K562 (cell line): ENCODE results near the gene C1orf56. TPM values are rescaled to one million over a fixed set of nuclear protein-coding genes. Genes with fewer than 3 reads are reported as not detected.

Experiments
- ATF6 ChIP-seq: sonication (generic); formaldehyde crosslinking; IDR thresholded peaks from 2 replicates; pipeline ENCODE4 v1.4.0; 2020; ENCODE audit warnings: mild to moderate bottlenecking, missing genetic modification reagents
- CXXC5 ChIP-seq: fragments of 250-450 bp; sonication (Bioruptor Pico); IDR thresholded peaks from 2 replicates; pipeline ENCODE4 v1.8.0; 2022; ENCODE audit warnings: inconsistent platforms, mild to moderate bottlenecking, moderate library complexity
- ELF1 ChIP-seq: fragments of 200-800 bp; sonication (Bioruptor generic); IDR thresholded peaks from 2 replicates; pipeline ENCODE4 v1.6.1; 2016; ENCODE audit warnings: missing genetic modification characterization, missing compliant biosample characterization
- EP400 ChIP-seq: fragments of 450-650 bp; IDR thresholded peaks from 2 replicates; pipeline ENCODE4 v1.6.1; 2017; ENCODE audit warnings: antibody characterized with exemption, mild to moderate bottlenecking, moderate library complexity
- FUS ChIP-seq: fragments of 200-400 bp; formaldehyde crosslinking; optimal IDR thresholded peaks from 2 replicates; pipeline ENCODE3; 2017; ENCODE audit warnings: low read depth, low read length
- MTA3 ChIP-seq: fragments of 450-650 bp; formaldehyde crosslinking; IDR thresholded peaks from 2 replicates; pipeline ENCODE4 v1.6.1; 2017; ENCODE audit warnings: mild to moderate bottlenecking, borderline replicate concordance
- NFE2 ChIP-seq: IDR thresholded peaks from 2 replicates; pipeline ENCODE4 v1.6.1; 2014; ENCODE audit warnings: antibody characterized with exemption, low read depth
- PATZ1 ChIP-seq: fragments of 250-450 bp; sonication (Bioruptor Pico); IDR thresholded peaks from 2 replicates; pipeline ENCODE4 v1.5.0; 2020; ENCODE audit warnings: mild to moderate bottlenecking, borderline replicate concordance
- PKNOX1 ChIP-seq: fragments of 450-650 bp; IDR thresholded peaks from 2 replicates; pipeline ENCODE4 v1.6.1; 2016
- SMARCA4 ChIP-seq: fragments of 450-650 bp; IDR thresholded peaks from 2 replicates; pipeline ENCODE4 v1.6.1; 2016
- SNIP1 ChIP-seq: fragments of 450-650 bp; IDR thresholded peaks from 2 replicates; pipeline ENCODE4 v1.7.1; 2017; ENCODE audit warnings: low read depth, mild to moderate bottlenecking
- TSHZ1 ChIP-seq: fragments of 250-450 bp; sonication (Bioruptor Pico); IDR thresholded peaks from 2 replicates; pipeline ENCODE4 v1.4.0; 2020; ENCODE audit warnings: mild to moderate bottlenecking, moderate library complexity
- polyA plus RNA-seq, 8 experiments: library from polyadenylated mRNA; depleted of rRNA in 4 of 8; stranded (reverse) in 5 of 8; unstranded in 3 of 8; fragments of >200 nt; fragmentation: Nextera tagmentation in 2 of 8; fragmentation: Illumina TruSeq in 1 of 8; extraction: Ambion mirVana in 2 of 8; extraction: Trizol in 1 of 8; gene quantifications; 2 replicates each; pipeline versions ENCODE4 v1.2.1 to v1.2.3, GENCODE V29; 2011 to 2014; ENCODE audit warnings: inconsistent platforms in 1 of 8, missing spikeins in 1 of 8
- total RNA-seq, 7 experiments: library from RNA; depleted of rRNA in 6 of 7; stranded (reverse); fragments of >200 nt in 6 of 7; fragmentation: Illumina TruSeq in 2 of 7; extraction: Trizol in 2 of 7; gene quantifications; 2 replicates each; pipeline versions ENCODE4 v1.2.1 to v1.2.3, GENCODE V29; 2011 to 2021; ENCODE audit warnings: low replicate concordance in 1 of 7

The C1orf56 gene
- total and polyA plus RNA-seq, 9 of the 15 experiments (the other 6 are each of a cell fraction or from before 2014, with no cell fraction given), result 0.18 to 15.7 (median 1.1) TPM

GRCh38 chr1:151062741-151063371 lies 15.3 kb downstream of the C1orf56 start (continued):
- TF ChIP-seq FUS, result no peak
- no peak for TF ChIP-seq SNIP1
- TF ChIP-seq EP400, result peak; percentile 48
- TF ChIP-seq ATF6, result no peak
- peak; percentile 28; the same call in 1 of the 2 replicates for TF ChIP-seq CXXC5 (CRISPR knock-in tag)
- no peak for TF ChIP-seq ELF1
- no peak for TF ChIP-seq TSHZ1
- no peak for TF ChIP-seq PATZ1 (CRISPR knock-in tag)
- TF ChIP-seq MTA3, result 0 out of 2 replicates have a peak, but pooled peaks have one; percentile 21
- peak; percentile 85 for TF ChIP-seq NFE2
- peak; percentile 12; the same call in 1 of the 2 replicates for TF ChIP-seq PKNOX1
- peak; percentile 72; the same call in 1 of the 2 replicates for TF ChIP-seq SMARCA4
- TF ChIP-seq, all 486 proteins: peak for 54
